ENCODE data around the gene TCAF1.

TCAF1 gene

DNA sequence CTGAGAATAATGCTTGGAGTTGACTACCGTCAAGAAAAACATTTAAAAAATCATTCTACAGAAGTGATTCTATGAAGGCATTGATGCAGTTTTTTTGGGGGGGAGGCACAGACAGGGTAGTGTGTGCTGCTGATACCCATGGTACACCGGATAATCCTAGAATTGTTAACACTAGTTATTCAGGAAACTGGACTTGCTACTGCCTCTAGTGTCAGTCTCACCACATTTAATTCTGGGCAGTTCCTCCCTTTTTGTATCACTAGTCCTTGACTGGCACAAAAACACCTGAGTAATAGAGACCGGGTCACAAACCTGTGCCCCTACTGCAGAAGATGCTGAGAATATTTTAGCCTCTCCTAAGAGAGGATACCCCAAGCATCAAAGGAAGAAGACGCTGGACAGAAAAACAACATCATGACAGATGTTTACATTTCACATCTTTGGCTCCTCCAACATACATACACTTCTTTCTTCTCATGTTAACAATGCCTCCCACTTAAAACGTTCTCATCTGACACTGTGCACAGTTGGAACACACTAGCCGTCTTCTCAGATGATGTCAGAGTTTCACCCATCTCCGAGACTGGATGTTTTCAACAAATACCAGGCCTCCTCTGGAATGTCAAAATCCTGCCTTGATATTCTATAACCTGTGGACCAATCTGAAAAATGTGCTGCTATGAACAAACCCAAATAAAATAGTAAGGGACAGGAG, 13.1 kb upstream of the TCAF1 start:
- TF ChIP-seq L3MBTL2 (conservative IDR thresholded peaks at IDR 0.05) = no peak
- TF ChIP-seq CTBP1 (IDR thresholded peaks at IDR 0.05; ENCODE audit: borderline replicate concordance) = no peak
- TF ChIP-seq ARNT (IDR thresholded peaks at IDR 0.05) = no peak
- no peak for TF ChIP-seq FOXK2 (IDR thresholded peaks at IDR 0.05)
- TF ChIP-seq HDGF (IDR thresholded peaks at IDR 0.05; ENCODE audit: borderline replicate concordance) = no peak
- no peak for TF ChIP-seq SP1 (IDR thresholded peaks at IDR 0.05)
- no peak for TF ChIP-seq NFRKB (IDR thresholded peaks at IDR 0.05)
- no peak for TF ChIP-seq SUZ12 (IDR thresholded peaks at IDR 0.05)
- TF ChIP-seq ELF4 (IDR thresholded peaks at IDR 0.05) = no peak
- DNase-seq (ENCODE audit: extremely low spot score) = no peak
- ChIA-PET POLR2A (no interaction called here), CTCF (no interaction called here)

DNA sequence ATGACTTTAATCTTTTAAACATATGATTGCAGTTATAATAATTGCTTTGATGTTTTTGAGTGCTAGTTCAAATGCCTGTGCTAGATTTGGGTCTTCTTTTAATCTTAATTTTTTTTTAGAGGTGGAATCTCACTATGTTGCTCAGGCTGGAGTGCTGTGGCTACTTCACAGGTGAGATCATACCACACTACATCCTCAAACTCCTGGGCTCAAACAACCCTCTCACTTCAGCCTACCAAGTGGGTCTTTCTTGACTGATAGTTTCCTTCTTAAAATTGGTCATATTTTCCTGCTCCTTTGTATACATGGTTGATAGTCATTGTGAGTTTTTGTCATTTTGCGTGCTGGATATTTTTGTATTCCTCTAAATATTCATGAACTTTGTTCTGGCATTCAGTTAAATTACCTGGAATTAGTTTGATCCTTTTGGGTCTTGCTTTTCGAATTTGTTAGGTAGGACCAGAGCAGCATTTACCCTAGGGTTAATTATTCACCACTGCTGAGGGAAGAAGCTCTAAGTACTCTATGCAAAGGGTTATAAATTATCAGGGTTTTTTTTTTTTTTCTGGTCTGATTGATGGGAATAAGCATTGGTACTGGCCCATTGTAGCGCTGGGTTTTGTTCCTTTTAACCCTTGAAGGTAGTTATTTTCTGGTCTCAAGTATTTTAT, 12.1 kb upstream of the TCAF1 start:
- no peak for TF ChIP-seq CTBP1 (IDR thresholded peaks at IDR 0.05; ENCODE audit: borderline replicate concordance)
- TF ChIP-seq BHLHE40 (IDR thresholded peaks at IDR 0.05; ENCODE audit: borderline replicate concordance) = no peak
- TF ChIP-seq ELF4 (IDR thresholded peaks at IDR 0.05) = no peak
- TF ChIP-seq NFRKB (IDR thresholded peaks at IDR 0.05) = no peak
- TF ChIP-seq LEF1 (IDR thresholded peaks at IDR 0.05; ENCODE audit: borderline replicate concordance) = no peak
- no peak for TF ChIP-seq SUZ12 (IDR thresholded peaks at IDR 0.05)
- no peak for TF ChIP-seq ZNF384 (IDR thresholded peaks at IDR 0.05)
- TF ChIP-seq HDGF (IDR thresholded peaks at IDR 0.05; ENCODE audit: borderline replicate concordance) = no peak
- no peak for TF ChIP-seq TARDBP (IDR thresholded peaks at IDR 0.05)
- TF ChIP-seq ARNT (IDR thresholded peaks at IDR 0.05) = no peak
- TF ChIP-seq, protein P1, sequence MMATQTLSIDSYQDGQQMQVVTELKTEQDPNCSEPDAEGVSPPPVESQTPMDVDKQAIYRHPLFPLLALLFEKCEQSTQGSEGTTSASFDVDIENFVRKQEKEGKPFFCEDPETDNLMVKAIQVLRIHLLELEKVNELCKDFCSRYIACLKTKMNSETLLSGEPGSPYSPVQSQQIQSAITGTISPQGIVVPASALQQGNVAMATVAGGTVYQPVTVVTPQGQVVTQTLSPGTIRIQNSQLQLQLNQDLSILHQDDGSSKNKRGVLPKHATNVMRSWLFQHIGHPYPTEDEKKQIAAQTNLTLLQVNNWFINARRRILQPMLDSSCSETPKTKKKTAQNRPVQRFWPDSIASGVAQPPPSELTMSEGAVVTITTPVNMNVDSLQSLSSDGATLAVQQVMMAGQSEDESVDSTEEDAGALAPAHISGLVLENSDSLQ (IDR thresholded peaks at IDR 0.05) = no peak
- TF ChIP-seq FOXM1 (IDR thresholded peaks at IDR 0.05; ENCODE audit: borderline replicate concordance) = no peak
- TF ChIP-seq SP1 (IDR thresholded peaks at IDR 0.05) = no peak
- no peak for TF ChIP-seq FOXA1 (IDR thresholded peaks at IDR 0.05)
- no peak for TF ChIP-seq L3MBTL2 (conservative IDR thresholded peaks at IDR 0.05)
- TF ChIP-seq FOXK2 (IDR thresholded peaks at IDR 0.05) = no peak

DNA sequence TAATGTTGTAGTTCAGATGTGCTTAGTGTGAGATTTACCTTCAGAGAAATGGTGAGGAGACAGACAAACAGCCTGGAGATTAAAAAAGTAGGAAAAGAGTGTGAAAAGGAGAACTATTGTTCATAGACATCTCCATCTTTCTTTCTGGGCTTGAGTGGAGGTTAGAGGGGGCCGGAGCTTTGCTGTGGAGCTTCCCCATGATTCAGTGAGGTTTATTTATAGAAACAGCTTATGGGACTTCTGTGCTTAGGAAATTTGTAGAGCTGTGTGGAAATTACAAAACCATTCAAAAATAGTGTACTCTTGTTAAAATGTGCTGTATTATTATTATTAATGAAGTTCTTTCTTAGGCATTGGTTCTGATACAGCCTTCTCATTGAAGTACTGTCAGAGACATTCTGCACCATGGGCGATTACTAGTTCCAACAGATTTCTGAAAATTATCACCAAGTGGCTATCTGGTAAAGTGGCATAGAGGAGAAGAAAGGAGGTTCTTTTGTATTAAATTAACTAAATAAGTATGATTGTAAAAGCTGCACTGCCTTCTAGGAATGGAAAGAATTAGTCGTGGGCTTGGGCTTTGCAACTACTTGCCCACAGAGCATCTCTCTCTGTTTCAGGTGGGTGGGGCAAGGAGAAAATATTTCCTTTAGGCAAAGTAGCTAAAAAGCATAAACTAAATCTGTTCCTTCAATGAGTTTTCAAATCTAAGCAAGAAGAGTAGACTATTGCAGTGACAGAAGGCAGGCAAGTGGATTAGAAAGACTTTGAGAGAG, 8.7 kb upstream of the TCAF1 start:
- TF ChIP-seq, protein P1 (IDR thresholded peaks at IDR 0.05) = no peak
- TF ChIP-seq FOXK2 (IDR thresholded peaks at IDR 0.05) = no peak
- TF ChIP-seq BHLHE40 (IDR thresholded peaks at IDR 0.05; ENCODE audit: borderline replicate concordance) = no peak
- TF ChIP-seq FOXM1 (IDR thresholded peaks at IDR 0.05; ENCODE audit: borderline replicate concordance) = no peak
- TF ChIP-seq SP1 (IDR thresholded peaks at IDR 0.05) = no peak
- no peak for TF ChIP-seq SUZ12 (IDR thresholded peaks at IDR 0.05)
- no peak for TF ChIP-seq L3MBTL2 (conservative IDR thresholded peaks at IDR 0.05)
- no peak for TF ChIP-seq ELF4 (IDR thresholded peaks at IDR 0.05)
- TF ChIP-seq LEF1 (IDR thresholded peaks at IDR 0.05; ENCODE audit: borderline replicate concordance) = no peak
- TF ChIP-seq ARNT (IDR thresholded peaks at IDR 0.05) = no peak
- no peak for TF ChIP-seq ZNF384 (IDR thresholded peaks at IDR 0.05)
- no peak for TF ChIP-seq CTBP1 (IDR thresholded peaks at IDR 0.05; ENCODE audit: borderline replicate concordance)
- TF ChIP-seq FOXA1 (IDR thresholded peaks at IDR 0.05) = no peak
- no peak for TF ChIP-seq TARDBP (IDR thresholded peaks at IDR 0.05)
- no peak for TF ChIP-seq NFRKB (IDR thresholded peaks at IDR 0.05)
- TF ChIP-seq HDGF (IDR thresholded peaks at IDR 0.05; ENCODE audit: borderline replicate concordance) = no peak
- ChIA-PET POLR2A (interaction anchor here (3.4 kb wide), 1 partner anchor 9 kb away, joined by 21 read pairs; the partner anchor contains the start of gene TCAF1), CTCF (no interaction called here)
- DNase-seq (ENCODE audit: extremely low spot score) = no peak

More for the DNA sequence above, 12.1 kb upstream of the TCAF1 start:
- POLR2A ChIA-PET = no interaction called here
- DNase-seq (ENCODE audit: extremely low spot score) = no peak
- CTCF ChIA-PET = no interaction called here

DNA sequence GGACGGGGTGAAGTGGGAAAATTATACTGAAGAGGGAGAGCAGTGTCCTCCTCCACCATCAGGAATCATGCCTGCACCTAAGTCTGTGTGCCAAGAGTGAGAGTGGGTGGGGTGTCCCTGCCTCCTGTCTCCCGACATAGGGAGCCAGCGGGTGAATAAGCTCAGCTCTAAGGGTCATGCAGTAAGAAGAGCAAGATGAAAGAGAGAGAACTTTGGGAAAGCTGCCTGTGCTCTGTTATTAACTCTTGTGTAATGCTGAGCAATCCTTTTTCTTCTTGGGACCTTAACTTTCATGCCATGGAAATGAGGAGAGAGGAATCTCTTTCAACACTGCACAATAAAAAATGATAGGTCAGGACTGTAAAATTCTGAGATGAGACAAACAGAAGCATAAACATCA, 7.9 kb upstream of the TCAF1 start:
- POLR2A ChIA-PET = interaction anchor here (3.4 kb wide), 1 partner anchor 8 kb away, joined by 21 read pairs; the partner anchor contains the start of gene TCAF1
- DNase-seq (ENCODE audit: extremely low spot score) = no peak
- TF ChIP-seq FOXM1 (IDR thresholded peaks at IDR 0.05; ENCODE audit: borderline replicate concordance) (no peak), ELF4 (IDR thresholded peaks at IDR 0.05) (no peak), ZNF384 (IDR thresholded peaks at IDR 0.05) (no peak), NFRKB (IDR thresholded peaks at IDR 0.05) (no peak), FOXA1 (IDR thresholded peaks at IDR 0.05) (no peak)
- TF ChIP-seq, protein P1 (IDR thresholded peaks at IDR 0.05) = no peak
- CTCF ChIA-PET = no interaction called here

DNA sequence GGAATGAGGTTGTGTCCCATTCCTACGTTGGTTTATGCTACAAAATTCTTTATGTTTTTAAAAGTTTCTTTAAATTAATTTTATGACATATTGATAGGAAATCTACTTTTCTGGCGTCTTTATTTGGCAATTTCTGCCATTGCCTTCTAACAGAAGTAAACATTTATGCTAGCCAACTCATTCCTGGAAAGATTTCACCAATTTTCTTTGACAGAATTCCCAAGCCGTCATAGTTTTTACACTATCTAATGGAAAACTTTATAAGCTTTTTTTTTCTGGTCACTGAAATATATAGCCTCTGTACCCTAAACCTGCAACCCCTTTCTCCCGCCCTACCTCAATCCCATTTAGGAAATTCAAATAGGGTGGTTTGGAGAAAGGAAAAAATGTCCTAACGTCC, 6.1 kb upstream of the TCAF1 start:
- no peak for TF ChIP-seq LEF1 (IDR thresholded peaks at IDR 0.05; ENCODE audit: borderline replicate concordance)
- TF ChIP-seq FOXK2 (IDR thresholded peaks at IDR 0.05) = no peak
- no peak for TF ChIP-seq SUZ12 (IDR thresholded peaks at IDR 0.05)
- TF ChIP-seq BHLHE40 (IDR thresholded peaks at IDR 0.05; ENCODE audit: borderline replicate concordance) = no peak
- no peak for TF ChIP-seq ELF4 (IDR thresholded peaks at IDR 0.05)
- no peak for TF ChIP-seq NFRKB (IDR thresholded peaks at IDR 0.05)
- TF ChIP-seq HDGF (IDR thresholded peaks at IDR 0.05; ENCODE audit: borderline replicate concordance) = no peak
- TF ChIP-seq SP1 (IDR thresholded peaks at IDR 0.05) = no peak
- TF ChIP-seq CTBP1 (IDR thresholded peaks at IDR 0.05; ENCODE audit: borderline replicate concordance) = no peak
- no peak for TF ChIP-seq FOXM1 (IDR thresholded peaks at IDR 0.05; ENCODE audit: borderline replicate concordance)
- TF ChIP-seq ARNT (IDR thresholded peaks at IDR 0.05) = no peak
- TF ChIP-seq ZNF384 (IDR thresholded peaks at IDR 0.05) = no peak
- no peak for TF ChIP-seq TARDBP (IDR thresholded peaks at IDR 0.05)
- TF ChIP-seq FOXA1 (IDR thresholded peaks at IDR 0.05) = no peak
- no peak for TF ChIP-seq L3MBTL2 (conservative IDR thresholded peaks at IDR 0.05)
- TF ChIP-seq, protein P1 (IDR thresholded peaks at IDR 0.05) = no peak
- ChIA-PET CTCF (no interaction called here), POLR2A (no interaction called here)
- DNase-seq (ENCODE audit: extremely low spot score) = no peak
